H54 (cell line): ENCODE data around the gene SECISBP2.
"Not testable (repeated sequence)": the region's sequence is repeated elsewhere in the genome, so short reads cannot be mapped to it uniquely, and the experiment has no call there.

ENCODE experiments used
- DNase-seq: peaks from one replicate; pipeline ENCODE4 v3.0.0; 2011; ENCODE audit warnings: low spot score, mixed read lengths; ENCODE audit not compliant: insufficient read length
- FAIRE-seq: peaks from 3 replicates; lab custom pipeline; 2011; peaks lifted over from hg19 to GRCh38; lab: Jason Lieb, UNC
- POLR2A ChIP-seq: IDR thresholded peaks from 2 replicates; pipeline ENCODE4 v1.6.1; 2011; ENCODE audit warnings: low read depth, mild to moderate bottlenecking, low read length

Gene SECISBP2

GRCh38 chr9:89318123-89319014, at the start of gene SECISBP2:
SECISBP2 (plus strand) TSS chr9:89318500; CDS start chr9:89318577, 77 bp downstream.
- DNase-seq, result peak; percentile 93
- TF ChIP-seq POLR2A, result peak; percentile 79; the same call in 1 of the 2 replicates
- peak; percentile 99 for FAIRE-seq

GRCh38 chr9:89273528-89274279, 44.6 kb upstream of the SECISBP2 start:
- TF ChIP-seq POLR2A, result no peak
- FAIRE-seq (no peak), DNase-seq (no peak)

GRCh38 chr9:89274838-89275237, 43.5 kb upstream of the SECISBP2 start:
- TF ChIP-seq POLR2A, result no peak
- DNase-seq (no peak), FAIRE-seq (no peak)

DNA sequence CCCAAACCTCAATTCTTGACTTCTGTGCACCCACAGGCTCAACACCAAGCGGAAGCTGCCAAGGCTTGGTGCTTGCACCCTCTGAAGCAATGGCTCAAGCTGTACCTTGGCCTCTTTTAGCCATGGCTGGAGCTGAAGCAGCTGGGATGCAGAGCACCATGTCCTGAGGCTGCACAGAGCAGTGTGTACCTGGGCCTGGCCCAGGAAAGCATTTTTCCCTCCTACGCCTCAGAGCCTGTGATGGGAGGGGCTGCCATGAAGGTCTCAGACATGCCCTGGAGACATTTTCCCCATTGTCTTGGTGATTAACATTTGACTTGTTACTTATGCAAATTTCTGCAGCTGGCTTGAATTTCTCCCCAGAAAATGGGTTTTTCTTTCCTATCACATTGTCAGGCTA, 42.3 kb upstream of the SECISBP2 start:
- DNase-seq, FAIRE-seq: not testable (repeated sequence)

GRCh38 chr9:89277043-89277442, 41.3 kb upstream of the SECISBP2 start:
- no peak for TF ChIP-seq POLR2A
- DNase-seq, result no peak
- no peak for FAIRE-seq

DNA sequence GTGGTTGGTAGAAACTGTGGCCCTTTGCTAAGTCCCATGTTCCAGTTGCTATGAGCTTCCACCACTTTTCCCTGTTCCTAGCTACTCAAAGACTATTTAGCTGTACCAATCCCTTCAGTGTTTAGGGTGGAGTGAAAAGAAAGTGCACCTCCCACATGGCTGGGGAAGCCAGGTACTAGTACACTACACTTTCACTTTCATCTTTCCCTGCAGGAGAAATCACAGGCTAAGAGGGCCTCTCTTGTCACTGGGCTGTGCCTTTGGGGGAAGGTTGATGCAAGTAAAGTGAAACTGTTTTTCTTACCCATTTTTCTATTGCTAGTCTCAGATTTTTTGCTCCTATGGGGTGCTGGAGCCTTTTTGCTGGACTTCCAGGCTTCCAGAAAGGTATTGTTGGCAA, 40.8 kb upstream of the SECISBP2 start:
- DNase-seq (no peak), FAIRE-seq (no peak)
- no peak for TF ChIP-seq POLR2A

GRCh38 chr9:89278551-89278950, 39.7 kb upstream of the SECISBP2 start:
- FAIRE-seq (no peak), DNase-seq (no peak)
- TF ChIP-seq POLR2A, result no peak

GRCh38 chr9:89278997-89279739, 39.1 kb upstream of the SECISBP2 start:
- no peak for TF ChIP-seq POLR2A
- DNase-seq (peak; percentile 64), FAIRE-seq (peak; percentile 33)

GRCh38 chr9:89281106-89281505, 37.2 kb upstream of the SECISBP2 start:
- FAIRE-seq (no peak), DNase-seq (no peak)
- no peak for TF ChIP-seq POLR2A

DNA sequence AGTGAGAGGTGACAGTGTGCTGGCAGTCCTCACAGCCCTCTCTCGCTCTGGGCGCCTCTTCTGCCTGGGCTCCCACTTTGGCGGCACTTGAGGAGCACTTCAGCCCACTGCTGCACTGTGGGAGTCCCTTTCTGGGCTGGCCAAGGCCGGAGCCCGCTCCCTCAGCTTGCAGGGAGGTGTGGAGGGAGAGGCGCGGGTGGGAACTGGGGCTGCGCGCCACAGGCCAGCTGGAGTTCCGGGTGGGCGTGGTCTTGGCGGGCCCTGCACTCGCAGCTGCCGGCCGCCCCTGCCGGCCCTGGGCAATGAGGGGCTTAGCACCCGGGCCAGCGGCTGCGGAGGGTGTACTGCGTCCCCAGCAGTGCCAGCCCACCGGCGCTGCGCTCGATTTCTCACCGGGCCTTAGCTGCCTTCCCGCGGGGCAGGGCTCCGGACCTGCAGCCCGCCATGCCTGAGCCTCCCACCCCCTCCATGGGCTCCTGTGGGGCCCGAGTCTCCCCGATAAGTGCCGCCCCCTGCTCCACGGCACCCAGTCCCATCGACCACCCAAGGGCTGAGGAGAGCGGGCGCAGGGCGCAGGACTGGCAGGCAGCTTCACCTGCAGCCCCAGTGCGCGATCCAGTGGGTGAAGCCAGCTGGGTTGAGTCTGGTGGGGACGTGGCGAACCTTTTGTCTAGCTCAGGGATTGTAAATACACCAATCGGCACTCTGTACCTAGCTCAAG, 35.9 kb upstream of the SECISBP2 start:
- DNase-seq, FAIRE-seq: not testable (repeated sequence)

- no peak for DNase-seq
- no peak for FAIRE-seq
- TF ChIP-seq POLR2A, result no peak
These were observed 34.2 kb upstream of the SECISBP2 start for GRCh38 chr9:89284076-89284475.

- FAIRE-seq, result no peak
- no peak for DNase-seq
- no peak for TF ChIP-seq POLR2A
These were observed 26.6 kb upstream of the SECISBP2 start for GRCh38 chr9:89291741-89292140.

- DNase-seq, result no peak
- FAIRE-seq, result no peak
- TF ChIP-seq POLR2A, result no peak
These were observed 25.3 kb upstream of the SECISBP2 start for GRCh38 chr9:89293014-89293413.

GRCh38 chr9:89295400-89295799, 22.9 kb upstream of the SECISBP2 start:
- FAIRE-seq (no peak), DNase-seq (no peak)
- TF ChIP-seq POLR2A, result no peak

DNA sequence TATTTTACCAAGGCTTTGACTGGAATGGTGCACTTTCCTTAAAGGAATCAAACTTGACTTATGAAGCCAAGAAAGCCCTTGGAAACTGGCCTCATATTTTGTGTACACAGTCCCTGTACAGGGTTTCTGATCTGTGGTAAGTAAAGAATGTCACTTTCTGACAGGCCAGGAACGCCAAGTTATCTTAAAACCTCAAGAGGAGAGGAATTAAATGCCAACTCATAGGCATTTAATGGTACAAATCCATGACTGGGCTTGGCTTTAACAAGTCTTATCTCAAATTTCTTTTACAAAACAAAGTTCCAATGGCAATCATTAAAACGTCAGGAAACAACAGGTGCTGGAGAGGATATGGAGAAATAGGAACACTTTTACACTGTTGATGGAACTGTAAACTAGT, 16.3 kb upstream of the SECISBP2 start:
- peak; percentile 64 for FAIRE-seq

More for the DNA sequence above, 16.3 kb upstream of the SECISBP2 start:
- not testable (repeated sequence) for DNase-seq
